CD14-positive monocyte (primary cell): Measurements from ENCODE around the gene RAPGEF1. TPM values are rescaled to one million over a fixed set of nuclear protein-coding genes. Genes with fewer than 3 reads are reported as not detected.

Source experiments
- DNase-seq, 3 donors: peaks; one replicate each; pipeline ENCODE4 v3.0.0-alpha.2; 2011 to 2022
- H2AFZ ChIP-seq: 2 replicates; pipeline ENCODE4 v1.6.0; 2012; ENCODE audit warnings: mild to moderate bottlenecking, low read depth, low read length, inconsistent platforms; ENCODE audit not compliant: insufficient read depth, poor library complexity, severe bottlenecking
- H3K27ac ChIP-seq, 2 donors: 1 replicate in 1 of 2; 2 replicates in 1 of 2; pipeline ENCODE4 v1.5.1; 2012 to 2013; ENCODE audit warnings: low read length in 2 of 2, control low read depth in 1 of 2, inconsistent platforms in 1 of 2, low read depth in 1 of 2, mild to moderate bottlenecking in 1 of 2
- H3K27me3 ChIP-seq, 2 donors: one replicate each; pipeline versions ENCODE4 v1.6.0 to v1.6.1; 2011 to 2013; ENCODE audit warnings: low read length in 2 of 2; ENCODE audit not compliant: control insufficient read depth in 2 of 2, insufficient read depth in 2 of 2
- H3K36me3 ChIP-seq, 2 donors: replicated peaks in 1 of 2; 1 replicate in 1 of 2; 2 replicates in 1 of 2; pipeline versions ENCODE4 v1.5.1 to v1.6.1; 2012 to 2013; ENCODE audit warnings: low read length in 2 of 2, control low read depth in 1 of 2, inconsistent platforms in 1 of 2, mild to moderate bottlenecking in 1 of 2; ENCODE audit not compliant: insufficient read depth in 2 of 2, control insufficient read depth in 1 of 2
- H3K4me1 ChIP-seq, 2 donors: 1 replicate in 1 of 2; 2 replicates in 1 of 2; pipeline versions ENCODE4 v1.5.1 to v1.6.1; 2012 to 2013; ENCODE audit warnings: low read length in 2 of 2, control low read depth in 1 of 2, inconsistent platforms in 1 of 2, mild to moderate bottlenecking in 1 of 2, moderate library complexity in 1 of 2; ENCODE audit not compliant: insufficient read depth in 2 of 2, control insufficient read depth in 1 of 2
- H3K4me2 ChIP-seq: replicated peaks from 2 replicates; pipeline ENCODE3; 2012; ENCODE audit warnings: low read length, moderate library complexity, mild to moderate bottlenecking; ENCODE audit not compliant: poor library complexity, severe bottlenecking; ENCODE audit errors: extremely low read depth
- H3K4me3 ChIP-seq, 3 experiments: fragments of 200-600 bp in 1 of 3; sonication (generic) in 1 of 3; replicated peaks in 1 of 3; 1 replicate in 2 of 3; 2 replicates in 1 of 3; pipeline ENCODE4 v1.5.1; 2011 to 2013; ENCODE audit warnings: low read length in 3 of 3, mild to moderate bottlenecking in 3 of 3, control low read depth in 2 of 3, low read depth in 2 of 3, inconsistent platforms in 1 of 3, moderate library complexity in 1 of 3
- H3K79me2 ChIP-seq: 2 replicates; pipeline ENCODE4 v1.6.0; 2012; ENCODE audit warnings: mild to moderate bottlenecking, control low read depth, inconsistent platforms, low read length, moderate library complexity; ENCODE audit not compliant: insufficient read depth
- H3K9ac ChIP-seq: 2 replicates; pipeline ENCODE4 v1.6.0; 2017; ENCODE audit warnings: low read length, mild to moderate bottlenecking; ENCODE audit not compliant: insufficient read depth, poor library complexity, severe bottlenecking
- H3K9me3 ChIP-seq, 2 donors: replicated peaks in 1 of 2; 1 replicate in 1 of 2; 2 replicates in 1 of 2; pipeline versions ENCODE4 v1.5.1 to v1.6.1; 2012 to 2013; ENCODE audit warnings: low read length in 2 of 2, control low read depth in 1 of 2; ENCODE audit not compliant: control insufficient read depth in 1 of 2, insufficient read depth in 1 of 2
- H4K20me1 ChIP-seq: 2 replicates; pipeline ENCODE4 v1.6.0; 2012; ENCODE audit warnings: mild to moderate bottlenecking, low read length, control low read depth, moderate library complexity; ENCODE audit not compliant: insufficient read depth
- H3K27ac Mint-ChIP-seq, 7 donors: one replicate each; pipeline ENCODE4 v1.8.0; 2020; ENCODE audit warnings: mild to moderate bottlenecking in 7 of 7, mixed read lengths in 7 of 7, moderate library complexity in 6 of 7, inconsistent platforms in 2 of 7
- H3K27me3 Mint-ChIP-seq, 3 donors: one replicate each; pipeline ENCODE4 v1.8.0; 2021 to 2022; ENCODE audit warnings: low read depth in 3 of 3, mild to moderate bottlenecking in 3 of 3, mixed read lengths in 3 of 3, moderate library complexity in 3 of 3, inconsistent platforms in 1 of 3
- H3K36me3 Mint-ChIP-seq, 2 donors: one replicate each; pipeline ENCODE4 v1.8.0; 2020; ENCODE audit warnings: mixed read lengths in 2 of 2, inconsistent platforms in 1 of 2, mild to moderate bottlenecking in 1 of 2
- H3K4me1 Mint-ChIP-seq: one replicate; pipeline ENCODE4 v1.8.0; 2020; ENCODE audit warnings: mild to moderate bottlenecking, mixed read lengths
- H3K4me3 Mint-ChIP-seq, 2 donors: one replicate each; pipeline ENCODE4 v1.8.0; 2020; ENCODE audit warnings: mild to moderate bottlenecking in 2 of 2, mixed read lengths in 2 of 2, moderate library complexity in 1 of 2
- H3K9me3 Mint-ChIP-seq, 7 donors: one replicate each; pipeline ENCODE4 v1.8.0; 2020 to 2022; ENCODE audit warnings: mixed read lengths in 7 of 7, mild to moderate bottlenecking in 6 of 7, moderate library complexity in 6 of 7, inconsistent platforms in 2 of 7
- WGBS: methylation state at CpG from one replicate; pipeline ENCODE4 v1.1.5; 2013; ENCODE audit warnings: missing lambda C conversion rate; ENCODE audit not compliant: insufficient coverage; 5-methylcytosine and 5-hydroxymethylcytosine counted together
- intact Hi-C, 2 donors: fragments of 100-400 bp; cut with micrococcal nuclease; formaldehyde crosslinking; loops; one replicate each; pipeline versions ENCODE4 v1.15.0 to v1.15.1; 2023
- polyA plus RNA-seq, 3 donors: library from polyadenylated mRNA; depleted of rRNA in 1 of 3; unstranded in 2 of 3; stranded (reverse) in 1 of 3; fragments of 300-500 nt in 2 of 3; fragments of >200 nt in 1 of 3; fragmentation: Illumina TruSeq in 2 of 3; gene quantifications; 1 replicate in 2 of 3; 2 replicates in 1 of 3; pipeline ENCODE4 v1.2.3, GENCODE V29; 2012 to 2021
- TF ChIP-seq, protein P1 (sequence below): fragments of 200-600 bp; IDR thresholded peaks from one replicate; pipeline ENCODE4 v1.8.0; 2022; ENCODE audit warnings: antibody characterized with exemption, mild to moderate bottlenecking

The RAPGEF1 gene
- polyA plus RNA-seq, 3 donors = 1.7 to 71.7 (median 3.0) TPM

DNA sequence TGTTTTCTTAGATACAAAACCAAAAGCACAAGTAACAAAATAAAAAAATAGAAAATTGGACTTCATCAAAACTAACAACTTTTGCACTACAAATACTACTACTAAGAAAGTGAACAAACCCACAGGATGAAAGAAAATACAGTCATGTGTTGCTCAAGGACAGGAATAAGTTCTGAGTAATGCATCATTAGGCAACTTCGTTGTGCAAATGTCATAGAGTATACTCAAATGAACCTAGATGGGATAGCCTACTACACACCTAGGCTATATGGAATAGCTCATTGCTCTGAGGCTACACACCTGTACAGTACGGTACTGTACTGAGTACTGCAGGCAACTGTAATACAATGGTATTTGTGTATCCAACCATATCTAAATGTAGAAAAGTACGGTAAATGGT, 88.3 kb downstream of the RAPGEF1 start:
- peaks cover 0 to 2% (median 2%) of the 10 kb centered on the region in 3 donors for H3K27me3 Mint-ChIP-seq
- TF ChIP-seq, protein P1, sequence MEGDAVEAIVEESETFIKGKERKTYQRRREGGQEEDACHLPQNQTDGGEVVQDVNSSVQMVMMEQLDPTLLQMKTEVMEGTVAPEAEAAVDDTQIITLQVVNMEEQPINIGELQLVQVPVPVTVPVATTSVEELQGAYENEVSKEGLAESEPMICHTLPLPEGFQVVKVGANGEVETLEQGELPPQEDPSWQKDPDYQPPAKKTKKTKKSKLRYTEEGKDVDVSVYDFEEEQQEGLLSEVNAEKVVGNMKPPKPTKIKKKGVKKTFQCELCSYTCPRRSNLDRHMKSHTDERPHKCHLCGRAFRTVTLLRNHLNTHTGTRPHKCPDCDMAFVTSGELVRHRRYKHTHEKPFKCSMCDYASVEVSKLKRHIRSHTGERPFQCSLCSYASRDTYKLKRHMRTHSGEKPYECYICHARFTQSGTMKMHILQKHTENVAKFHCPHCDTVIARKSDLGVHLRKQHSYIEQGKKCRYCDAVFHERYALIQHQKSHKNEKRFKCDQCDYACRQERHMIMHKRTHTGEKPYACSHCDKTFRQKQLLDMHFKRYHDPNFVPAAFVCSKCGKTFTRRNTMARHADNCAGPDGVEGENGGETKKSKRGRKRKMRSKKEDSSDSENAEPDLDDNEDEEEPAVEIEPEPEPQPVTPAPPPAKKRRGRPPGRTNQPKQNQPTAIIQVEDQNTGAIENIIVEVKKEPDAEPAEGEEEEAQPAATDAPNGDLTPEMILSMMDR = no peak
- Histone ChIP-seq H3K79me2 (peaks cover 84% of the 10 kb centered on the region), H3K9me3 (no peaks in the 10 kb centered on the region), H3K27ac (peak overlapping the region; percentile 66 to 97), H3K4me2 (peak overlapping the region; percentile 17), H3K4me1 (peaks cover 55 to 61% of the 10 kb centered on the region in 2 donors), H2AFZ (no peak overlapping the region), H3K36me3 (peaks cover 6 to 29% of the 10 kb centered on the region in 2 donors), H3K4me3 (no peak overlapping the region), H3K27me3 (no peaks in the 10 kb centered on the region), H3K9ac (peak overlapping the region; percentile 60), H4K20me1 (no peaks in the 10 kb centered on the region)
- DNase-seq = peak; percentile 80 to 98 (median 90)
- intact Hi-C loops = loop anchor here in 1 of 2 donors (10.0 kb wide), 1 partner anchor 83 kb away; no protein-coding TSS in a partner anchor
- peaks cover 0 to 3% (median 0%) of the 10 kb centered on the region in 7 donors for H3K9me3 Mint-ChIP-seq
- H3K4me3 Mint-ChIP-seq = peak overlapping the region in 1 of 2 donors; percentile 69
- peak overlapping the region; percentile 95 to 100 (median 98) for H3K27ac Mint-ChIP-seq
- peaks cover 52% of the 10 kb centered on the region for H3K4me1 Mint-ChIP-seq
- no CpG with 5 or more reads among the region's 3 CpGs for WGBS
- H3K36me3 Mint-ChIP-seq = peaks cover 37 to 45% of the 10 kb centered on the region in 2 donors

DNA sequence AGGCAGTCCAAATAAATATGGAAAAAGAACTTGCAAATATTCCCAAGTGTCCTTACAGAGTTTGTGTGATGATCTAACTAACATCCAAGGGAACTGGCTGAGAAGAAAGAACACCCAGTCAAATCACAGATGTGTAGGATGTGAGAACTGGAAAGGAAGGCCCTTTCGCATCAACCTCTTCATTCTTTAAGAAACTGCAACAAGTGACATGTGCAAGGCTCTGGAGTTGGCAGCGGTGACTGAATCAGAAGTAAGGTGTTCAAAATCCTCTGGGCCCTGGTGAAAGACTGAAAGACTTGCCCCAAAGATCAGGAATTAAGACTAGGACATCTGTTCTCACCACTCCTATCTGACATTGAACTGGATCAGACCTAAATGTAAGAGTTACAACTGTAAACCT, 88.7 kb downstream of the RAPGEF1 start:
- H3K36me3 Mint-ChIP-seq = peaks cover 42 to 47% of the 10 kb centered on the region in 2 donors
- peak overlapping the region; percentile 60 for H3K9ac ChIP-seq
- peaks cover 0 to 3% (median 0%) of the 10 kb centered on the region in 7 donors for H3K9me3 Mint-ChIP-seq
- H3K79me2 ChIP-seq = peaks cover 87% of the 10 kb centered on the region
- no peak for DNase-seq
- H3K27me3 ChIP-seq = no peaks in the 10 kb centered on the region
- no peak overlapping the region for H3K4me3 ChIP-seq
- peaks cover 52 to 56% of the 10 kb centered on the region in 2 donors for H3K4me1 ChIP-seq
- no peaks in the 10 kb centered on the region for H3K9me3 ChIP-seq
- H3K4me2 ChIP-seq = peak overlapping the region; percentile 17
- no peaks in the 10 kb centered on the region for H4K20me1 ChIP-seq
- H3K4me1 Mint-ChIP-seq = peaks cover 48% of the 10 kb centered on the region
- H3K27ac Mint-ChIP-seq = peak overlapping the region; percentile 95 to 100 (median 98)
- intact Hi-C loops = loop anchor here in 1 of 2 donors (10.0 kb wide), 1 partner anchor 84 kb away; no protein-coding TSS in a partner anchor
- H2AFZ ChIP-seq = no peak overlapping the region
- WGBS = 100% methylated on average over 1 of the region's 2 CpGs
- TF ChIP-seq, protein P1 = no peak
- H3K36me3 ChIP-seq = peaks cover 8 to 33% of the 10 kb centered on the region in 2 donors
- H3K4me3 Mint-ChIP-seq = peak overlapping the region in 1 of 2 donors; percentile 69
- peak overlapping the region; percentile 66 to 97 for H3K27ac ChIP-seq
- peaks cover 0 to 2% (median 2%) of the 10 kb centered on the region in 3 donors for H3K27me3 Mint-ChIP-seq
